CD14-positive monocyte (primary cell): ENCODE results near the gene CCDC33. TPM values are rescaled to one million over a fixed set of nuclear protein-coding genes. Genes with fewer than 3 reads are reported as not detected.

Experiments
- DNase-seq, 3 donors: peaks; one replicate each; pipeline ENCODE4 v3.0.0-alpha.2; 2011 to 2022
- H2AFZ ChIP-seq: 2 replicates; pipeline ENCODE4 v1.6.0; 2012; ENCODE audit warnings: mild to moderate bottlenecking, low read depth, low read length, inconsistent platforms; ENCODE audit not compliant: insufficient read depth, poor library complexity, severe bottlenecking
- H3K27ac ChIP-seq, 2 donors: 1 replicate in 1 of 2; 2 replicates in 1 of 2; pipeline ENCODE4 v1.5.1; 2012 to 2013; ENCODE audit warnings: low read length in 2 of 2, control low read depth in 1 of 2, inconsistent platforms in 1 of 2, low read depth in 1 of 2, mild to moderate bottlenecking in 1 of 2
- H3K27me3 ChIP-seq, 2 donors: one replicate each; pipeline versions ENCODE4 v1.6.0 to v1.6.1; 2011 to 2013; ENCODE audit warnings: low read length in 2 of 2; ENCODE audit not compliant: control insufficient read depth in 2 of 2, insufficient read depth in 2 of 2
- H3K36me3 ChIP-seq, 2 donors: replicated peaks in 1 of 2; 1 replicate in 1 of 2; 2 replicates in 1 of 2; pipeline versions ENCODE4 v1.5.1 to v1.6.1; 2012 to 2013; ENCODE audit warnings: low read length in 2 of 2, control low read depth in 1 of 2, inconsistent platforms in 1 of 2, mild to moderate bottlenecking in 1 of 2; ENCODE audit not compliant: insufficient read depth in 2 of 2, control insufficient read depth in 1 of 2
- H3K4me1 ChIP-seq, 2 donors: 1 replicate in 1 of 2; 2 replicates in 1 of 2; pipeline versions ENCODE4 v1.5.1 to v1.6.1; 2012 to 2013; ENCODE audit warnings: low read length in 2 of 2, control low read depth in 1 of 2, inconsistent platforms in 1 of 2, mild to moderate bottlenecking in 1 of 2, moderate library complexity in 1 of 2; ENCODE audit not compliant: insufficient read depth in 2 of 2, control insufficient read depth in 1 of 2
- H3K4me2 ChIP-seq: replicated peaks from 2 replicates; pipeline ENCODE3; 2012; ENCODE audit warnings: low read length, moderate library complexity, mild to moderate bottlenecking; ENCODE audit not compliant: poor library complexity, severe bottlenecking; ENCODE audit errors: extremely low read depth
- H3K4me3 ChIP-seq, 3 experiments: fragments of 200-600 bp in 1 of 3; sonication (generic) in 1 of 3; replicated peaks in 1 of 3; 1 replicate in 2 of 3; 2 replicates in 1 of 3; pipeline ENCODE4 v1.5.1; 2011 to 2013; ENCODE audit warnings: low read length in 3 of 3, mild to moderate bottlenecking in 3 of 3, control low read depth in 2 of 3, low read depth in 2 of 3, inconsistent platforms in 1 of 3, moderate library complexity in 1 of 3
- H3K79me2 ChIP-seq: 2 replicates; pipeline ENCODE4 v1.6.0; 2012; ENCODE audit warnings: mild to moderate bottlenecking, control low read depth, inconsistent platforms, low read length, moderate library complexity; ENCODE audit not compliant: insufficient read depth
- H3K9ac ChIP-seq: 2 replicates; pipeline ENCODE4 v1.6.0; 2017; ENCODE audit warnings: low read length, mild to moderate bottlenecking; ENCODE audit not compliant: insufficient read depth, poor library complexity, severe bottlenecking
- H3K9me3 ChIP-seq, 2 donors: replicated peaks in 1 of 2; 1 replicate in 1 of 2; 2 replicates in 1 of 2; pipeline versions ENCODE4 v1.5.1 to v1.6.1; 2012 to 2013; ENCODE audit warnings: low read length in 2 of 2, control low read depth in 1 of 2; ENCODE audit not compliant: control insufficient read depth in 1 of 2, insufficient read depth in 1 of 2
- H4K20me1 ChIP-seq: 2 replicates; pipeline ENCODE4 v1.6.0; 2012; ENCODE audit warnings: mild to moderate bottlenecking, low read length, control low read depth, moderate library complexity; ENCODE audit not compliant: insufficient read depth
- H3K27ac Mint-ChIP-seq, 7 donors: one replicate each; pipeline ENCODE4 v1.8.0; 2020; ENCODE audit warnings: mild to moderate bottlenecking in 7 of 7, mixed read lengths in 7 of 7, moderate library complexity in 6 of 7, inconsistent platforms in 2 of 7
- H3K27me3 Mint-ChIP-seq, 3 donors: one replicate each; pipeline ENCODE4 v1.8.0; 2021 to 2022; ENCODE audit warnings: low read depth in 3 of 3, mild to moderate bottlenecking in 3 of 3, mixed read lengths in 3 of 3, moderate library complexity in 3 of 3, inconsistent platforms in 1 of 3
- H3K36me3 Mint-ChIP-seq, 2 donors: one replicate each; pipeline ENCODE4 v1.8.0; 2020; ENCODE audit warnings: mixed read lengths in 2 of 2, inconsistent platforms in 1 of 2, mild to moderate bottlenecking in 1 of 2
- H3K4me1 Mint-ChIP-seq: one replicate; pipeline ENCODE4 v1.8.0; 2020; ENCODE audit warnings: mild to moderate bottlenecking, mixed read lengths
- H3K4me3 Mint-ChIP-seq, 2 donors: one replicate each; pipeline ENCODE4 v1.8.0; 2020; ENCODE audit warnings: mild to moderate bottlenecking in 2 of 2, mixed read lengths in 2 of 2, moderate library complexity in 1 of 2
- H3K9me3 Mint-ChIP-seq, 7 donors: one replicate each; pipeline ENCODE4 v1.8.0; 2020 to 2022; ENCODE audit warnings: mixed read lengths in 7 of 7, mild to moderate bottlenecking in 6 of 7, moderate library complexity in 6 of 7, inconsistent platforms in 2 of 7
- whole genome bisulfite sequencing: methylation state at CpG from one replicate; pipeline ENCODE4 v1.1.5; 2013; ENCODE audit warnings: missing lambda C conversion rate; ENCODE audit not compliant: insufficient coverage; 5-methylcytosine and 5-hydroxymethylcytosine counted together
- intact Hi-C, 2 donors: fragments of 100-400 bp; cut with micrococcal nuclease; formaldehyde crosslinking; loops; one replicate each; pipeline versions ENCODE4 v1.15.0 to v1.15.1; 2023
- polyA plus RNA-seq, 3 donors: library from polyadenylated mRNA; depleted of rRNA in 1 of 3; unstranded in 2 of 3; stranded (reverse) in 1 of 3; fragments of 300-500 nt in 2 of 3; fragments of >200 nt in 1 of 3; fragmentation: Illumina TruSeq in 2 of 3; gene quantifications; 1 replicate in 2 of 3; 2 replicates in 1 of 3; pipeline ENCODE4 v1.2.3, GENCODE V29; 2012 to 2021
- TF ChIP-seq, protein P1 (sequence below): fragments of 200-600 bp; IDR thresholded peaks from one replicate; pipeline ENCODE4 v1.8.0; 2022; ENCODE audit warnings: antibody characterized with exemption, mild to moderate bottlenecking

The CCDC33 gene
- polyA plus RNA-seq, 3 donors = not detected

GRCh38 chr15:74194572-74195559 is 41.3 kb upstream of the CCDC33 start:
- H3K4me3 ChIP-seq = no peak overlapping the region
- H4K20me1 ChIP-seq = no peaks in the 10 kb centered on the region
- Mint-ChIP-seq H3K4me1 (peaks cover 5% of the 10 kb centered on the region), H3K27ac (no peak overlapping the region), H3K27me3 (peaks cover 1 to 3% (median 2%) of the 10 kb centered on the region in 3 donors), H3K36me3 (no peaks in the 10 kb centered on the region), H3K9me3 (no peaks in the 10 kb centered on the region), H3K4me3 (no peak overlapping the region)
- 88% methylated on average over 11 of the region's 13 CpGs for WGBS
- TF ChIP-seq, protein P1, sequence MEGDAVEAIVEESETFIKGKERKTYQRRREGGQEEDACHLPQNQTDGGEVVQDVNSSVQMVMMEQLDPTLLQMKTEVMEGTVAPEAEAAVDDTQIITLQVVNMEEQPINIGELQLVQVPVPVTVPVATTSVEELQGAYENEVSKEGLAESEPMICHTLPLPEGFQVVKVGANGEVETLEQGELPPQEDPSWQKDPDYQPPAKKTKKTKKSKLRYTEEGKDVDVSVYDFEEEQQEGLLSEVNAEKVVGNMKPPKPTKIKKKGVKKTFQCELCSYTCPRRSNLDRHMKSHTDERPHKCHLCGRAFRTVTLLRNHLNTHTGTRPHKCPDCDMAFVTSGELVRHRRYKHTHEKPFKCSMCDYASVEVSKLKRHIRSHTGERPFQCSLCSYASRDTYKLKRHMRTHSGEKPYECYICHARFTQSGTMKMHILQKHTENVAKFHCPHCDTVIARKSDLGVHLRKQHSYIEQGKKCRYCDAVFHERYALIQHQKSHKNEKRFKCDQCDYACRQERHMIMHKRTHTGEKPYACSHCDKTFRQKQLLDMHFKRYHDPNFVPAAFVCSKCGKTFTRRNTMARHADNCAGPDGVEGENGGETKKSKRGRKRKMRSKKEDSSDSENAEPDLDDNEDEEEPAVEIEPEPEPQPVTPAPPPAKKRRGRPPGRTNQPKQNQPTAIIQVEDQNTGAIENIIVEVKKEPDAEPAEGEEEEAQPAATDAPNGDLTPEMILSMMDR = no peak
- H3K4me2 ChIP-seq = no peak overlapping the region
- H3K4me1 ChIP-seq = peaks cover 6% of the 10 kb centered on the region in 2 donors
- no peak overlapping the region for H3K27ac ChIP-seq
- H3K79me2 ChIP-seq = no peaks in the 10 kb centered on the region
- no peak overlapping the region for H2AFZ ChIP-seq
- intact Hi-C loops = no loop called here
- no peaks in the 10 kb centered on the region for H3K36me3 ChIP-seq
- H3K9ac ChIP-seq = no peak overlapping the region
- no peak for DNase-seq
- H3K9me3 ChIP-seq = no peaks in the 10 kb centered on the region
- no peaks in the 10 kb centered on the region for H3K27me3 ChIP-seq

DNA sequence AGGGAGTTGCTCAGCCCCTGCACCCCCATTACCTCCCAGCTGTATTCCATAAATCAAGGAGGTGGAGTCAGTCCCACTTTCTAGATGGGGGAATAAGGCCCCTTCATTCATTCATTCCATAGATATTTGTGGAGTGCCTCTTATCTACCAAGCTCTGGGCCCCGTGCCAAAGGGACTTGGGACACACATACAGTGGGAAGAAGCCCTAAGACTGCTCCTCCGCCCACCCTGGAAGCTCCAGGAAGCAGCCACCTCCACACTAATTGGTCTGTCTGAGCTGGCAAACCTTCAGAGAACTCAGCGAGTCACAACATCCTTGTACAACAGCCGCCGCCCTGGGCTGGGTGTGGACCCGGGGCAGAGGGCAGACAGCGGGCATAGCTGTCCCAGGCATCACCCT is 40.0 kb upstream of the CCDC33 start:
- no peaks in the 10 kb centered on the region for H3K79me2 ChIP-seq
- H3K27me3 ChIP-seq = no peaks in the 10 kb centered on the region
- no peak overlapping the region for H3K27ac ChIP-seq
- H3K4me1 ChIP-seq = peaks cover 6% of the 10 kb centered on the region in 2 donors
- no peak overlapping the region for H3K9ac ChIP-seq
- Mint-ChIP-seq H3K27me3 (peaks cover 0 to 3% (median 1%) of the 10 kb centered on the region in 3 donors), H3K4me1 (peaks cover 5% of the 10 kb centered on the region), H3K36me3 (no peaks in the 10 kb centered on the region), H3K4me3 (no peak overlapping the region), H3K27ac (no peak overlapping the region), H3K9me3 (no peaks in the 10 kb centered on the region)
- H4K20me1 ChIP-seq = no peaks in the 10 kb centered on the region
- H3K4me2 ChIP-seq = no peak overlapping the region
- intact Hi-C loops = no loop called here
- H3K9me3 ChIP-seq = no peaks in the 10 kb centered on the region
- TF ChIP-seq, protein P1 = no peak
- WGBS = 82% methylated on average over 7 of the region's 7 CpGs
- no peak for DNase-seq
- no peak overlapping the region for H2AFZ ChIP-seq
- no peaks in the 10 kb centered on the region for H3K36me3 ChIP-seq
- no peak overlapping the region for H3K4me3 ChIP-seq
